Smooth muscle cell (in vitro differentiated cells): ENCODE data around the gene MECP2. TPM values are rescaled to one million over a fixed set of nuclear protein-coding genes. Genes with fewer than 3 reads are reported as not detected.

Experiments
- DNase-seq: peaks from one replicate; lab custom pipeline; 2025; ENCODE audit not compliant: unreplicated experiment; lab: John Stamatoyannopoulos, UW
- H2AFZ ChIP-seq: fragments of 200-600 bp; sonication (generic); 2 replicates; pipeline ENCODE4 v1.6.0; 2016; ENCODE audit warnings: antibody characterized with exemption, low read depth, mild to moderate bottlenecking
- H3F3A ChIP-seq: fragments of 200-600 bp; sonication (generic); 2 replicates; pipeline ENCODE4 v1.6.0; 2017; ENCODE audit warnings: antibody characterized with exemption, low read depth
- H3K27ac ChIP-seq: fragments of 200-600 bp; sonication (generic); 2 replicates; pipeline ENCODE4 v1.5.1; 2016; ENCODE audit warnings: low read depth, mild to moderate bottlenecking
- H3K27me3 ChIP-seq: fragments of 200-600 bp; sonication (generic); 2 replicates; pipeline ENCODE4 v1.6.1; 2016; ENCODE audit warnings: low read depth, mild to moderate bottlenecking
- H3K36me3 ChIP-seq: fragments of 200-600 bp; sonication (generic); 2 replicates; pipeline ENCODE4 v1.5.1; 2016; ENCODE audit warnings: low read depth
- H3K4me1 ChIP-seq: fragments of 200-600 bp; sonication (generic); 2 replicates; pipeline ENCODE4 v1.5.1; 2016; ENCODE audit warnings: low read depth
- H3K4me2 ChIP-seq: fragments of 200-600 bp; sonication (generic); 2 replicates; pipeline ENCODE4 v1.6.0; 2016; ENCODE audit warnings: mild to moderate bottlenecking
- H3K4me3 ChIP-seq: fragments of 200-600 bp; sonication (generic); 2 replicates; pipeline ENCODE4 v1.5.1; 2016; ENCODE audit warnings: mild to moderate bottlenecking
- H3K79me2 ChIP-seq: fragments of 200-600 bp; sonication (generic); 2 replicates; pipeline ENCODE4 v1.6.0; 2016; ENCODE audit warnings: low read depth, mild to moderate bottlenecking
- H3K9ac ChIP-seq: fragments of 200-600 bp; sonication (generic); 2 replicates; pipeline ENCODE4 v1.6.0; 2016; ENCODE audit warnings: low read depth
- H3K9me3 ChIP-seq: fragments of 200-600 bp; sonication (generic); replicated peaks from 2 replicates; pipeline ENCODE4 v1.5.1; 2016; ENCODE audit warnings: low read depth
- H4K20me1 ChIP-seq: fragments of 200-600 bp; sonication (generic); 2 replicates; pipeline ENCODE4 v1.6.0; 2016; ENCODE audit warnings: low read depth
- WGBS: methylation state at CpG from one replicate; pipeline ENCODE4 v1.1.7; 2016; ENCODE audit warnings: low lambda C conversion rate; 5-methylcytosine and 5-hydroxymethylcytosine counted together
- polyA plus RNA-seq: library from polyadenylated mRNA; unstranded; fragments of >200 nt; fragmentation: Nextera tagmentation; extraction: Ambion mirVana; gene quantifications from 2 replicates; pipeline ENCODE4 v1.2.1, GENCODE V29; 2016
- total RNA-seq: library from RNA; depleted of rRNA; stranded (reverse); fragments of >200 nt; gene quantifications from 2 replicates; pipeline ENCODE4 v1.2.3, GENCODE V29; 2014
- TF ChIP-seq, protein P1 (sequence below): fragments of 200-600 bp; sonication (generic); IDR thresholded peaks from 2 replicates; pipeline ENCODE4 v1.5.1; 2017; ENCODE audit warnings: borderline replicate concordance, mild to moderate bottlenecking, antibody characterized with exemption; ENCODE audit not compliant: insufficient read depth, poor library complexity, severe bottlenecking

Gene MECP2
- total and polyA plus RNA-seq, 2 experiments from 2014 or later: 11.9 to 13.1 TPM

DNA sequence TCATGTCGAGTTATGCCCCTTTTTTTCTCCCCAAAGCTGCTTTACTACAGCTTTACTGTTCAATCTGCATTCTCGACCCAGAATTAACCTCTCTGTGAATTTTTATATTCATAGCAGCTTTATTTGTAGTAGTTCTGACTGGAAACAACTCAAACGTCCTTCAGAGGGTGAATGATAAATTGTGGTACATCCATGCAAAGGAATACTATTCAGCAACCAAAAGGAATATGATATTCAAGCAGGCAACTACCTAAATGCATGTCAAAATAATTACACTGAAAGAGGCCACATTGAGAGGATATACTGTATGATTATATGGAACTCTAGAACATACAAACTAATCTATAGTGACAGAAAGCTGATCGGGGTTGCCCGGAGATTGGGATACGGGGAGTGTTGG, 20.0 kb upstream of the MECP2 start:
- no peaks in the 10 kb centered on the region for H3K79me2 ChIP-seq
- H3K4me2 ChIP-seq: no peak overlapping the region
- no peaks in the 10 kb centered on the region for H3K36me3 ChIP-seq
- H3K4me1 ChIP-seq: no peaks in the 10 kb centered on the region
- H2AFZ ChIP-seq: no peak overlapping the region
- H3K4me3 ChIP-seq: no peak overlapping the region
- H4K20me1 ChIP-seq: no peaks in the 10 kb centered on the region
- no peaks in the 10 kb centered on the region for H3K9me3 ChIP-seq
- WGBS: 79% methylated on average over 6 of the region's 6 CpGs
- no peaks in the 10 kb centered on the region for H3K27me3 ChIP-seq
- TF ChIP-seq, protein P1, sequence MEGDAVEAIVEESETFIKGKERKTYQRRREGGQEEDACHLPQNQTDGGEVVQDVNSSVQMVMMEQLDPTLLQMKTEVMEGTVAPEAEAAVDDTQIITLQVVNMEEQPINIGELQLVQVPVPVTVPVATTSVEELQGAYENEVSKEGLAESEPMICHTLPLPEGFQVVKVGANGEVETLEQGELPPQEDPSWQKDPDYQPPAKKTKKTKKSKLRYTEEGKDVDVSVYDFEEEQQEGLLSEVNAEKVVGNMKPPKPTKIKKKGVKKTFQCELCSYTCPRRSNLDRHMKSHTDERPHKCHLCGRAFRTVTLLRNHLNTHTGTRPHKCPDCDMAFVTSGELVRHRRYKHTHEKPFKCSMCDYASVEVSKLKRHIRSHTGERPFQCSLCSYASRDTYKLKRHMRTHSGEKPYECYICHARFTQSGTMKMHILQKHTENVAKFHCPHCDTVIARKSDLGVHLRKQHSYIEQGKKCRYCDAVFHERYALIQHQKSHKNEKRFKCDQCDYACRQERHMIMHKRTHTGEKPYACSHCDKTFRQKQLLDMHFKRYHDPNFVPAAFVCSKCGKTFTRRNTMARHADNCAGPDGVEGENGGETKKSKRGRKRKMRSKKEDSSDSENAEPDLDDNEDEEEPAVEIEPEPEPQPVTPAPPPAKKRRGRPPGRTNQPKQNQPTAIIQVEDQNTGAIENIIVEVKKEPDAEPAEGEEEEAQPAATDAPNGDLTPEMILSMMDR: no peak
- H3K9ac ChIP-seq: no peak overlapping the region
- no peaks in the 10 kb centered on the region for H3F3A ChIP-seq
- H3K27ac ChIP-seq: no peak overlapping the region
- no peak for DNase-seq

DNA sequence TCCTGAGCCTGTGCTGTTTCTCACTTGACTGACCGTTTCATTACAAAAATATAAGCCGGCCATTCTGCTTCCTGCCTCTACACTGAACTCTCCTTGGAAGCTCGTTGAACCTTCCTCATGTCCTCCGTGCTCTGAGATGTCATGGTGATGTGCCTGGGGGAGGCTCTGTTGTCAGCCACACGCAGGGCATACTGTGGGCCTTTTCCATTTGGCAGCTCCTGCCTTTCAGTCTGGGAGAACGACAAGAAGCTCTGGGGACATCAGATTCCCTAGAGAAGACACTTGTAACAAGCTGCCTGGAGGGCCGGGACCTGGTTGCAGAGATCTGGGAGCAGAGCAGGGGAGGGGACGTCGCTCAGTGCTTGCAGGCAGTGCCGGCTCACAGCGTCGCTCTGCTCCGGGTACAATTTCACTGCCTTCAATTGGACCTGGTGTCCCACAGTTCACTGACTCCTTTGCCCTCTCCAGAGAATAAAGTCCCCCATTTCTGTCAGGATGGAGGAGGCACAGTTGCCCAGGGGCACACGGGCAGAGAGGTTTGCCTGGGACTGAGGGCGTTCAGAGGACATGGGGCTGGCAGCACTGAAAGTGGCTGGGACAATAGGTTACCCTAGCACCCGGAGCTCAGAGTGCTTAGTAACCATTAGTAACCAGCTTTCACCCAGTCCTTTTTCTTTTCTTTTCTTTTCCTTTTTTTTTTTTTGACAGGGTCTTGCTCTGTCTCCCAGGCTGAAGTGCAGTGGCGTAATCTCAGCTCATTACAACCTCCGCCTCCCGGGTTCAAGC, 19.1 kb upstream of the MECP2 start:
- Histone ChIP-seq H3F3A (no peaks in the 10 kb centered on the region), H3K36me3 (no peaks in the 10 kb centered on the region), H3K4me3 (no peak overlapping the region), H3K4me2 (no peak overlapping the region), H3K9ac (no peak overlapping the region), H3K9me3 (no peaks in the 10 kb centered on the region), H3K79me2 (no peaks in the 10 kb centered on the region), H3K4me1 (no peaks in the 10 kb centered on the region), H4K20me1 (no peaks in the 10 kb centered on the region), H2AFZ (no peak overlapping the region), H3K27ac (no peak overlapping the region), H3K27me3 (no peaks in the 10 kb centered on the region)
- DNase-seq: no peak
- TF ChIP-seq, protein P1: no peak
- 82% methylated on average over 19 of the region's 19 CpGs for WGBS

DNA sequence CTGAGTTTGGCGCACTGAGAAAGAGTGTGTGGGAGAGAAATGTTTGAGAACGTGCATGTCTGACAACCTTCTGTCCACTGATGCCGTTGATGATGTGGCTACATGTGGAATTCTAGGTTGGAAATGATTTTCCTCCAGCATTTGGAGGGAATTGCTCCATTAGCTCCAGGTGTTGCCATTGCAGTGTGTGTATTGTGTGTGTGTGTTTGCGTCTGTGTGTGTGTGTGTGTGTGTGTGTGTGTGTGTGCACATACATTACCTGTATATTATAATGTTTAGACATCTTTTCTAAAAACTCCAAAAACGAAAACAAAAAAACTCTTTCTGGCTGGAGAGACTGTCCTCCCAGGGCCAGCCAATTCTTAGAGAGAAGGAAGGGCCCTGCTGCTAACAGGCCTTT, 18.2 kb upstream of the MECP2 start:
- no peak for DNase-seq
- Histone ChIP-seq H2AFZ (no peak overlapping the region), H3K4me2 (no peak overlapping the region), H3K36me3 (no peaks in the 10 kb centered on the region), H4K20me1 (no peaks in the 10 kb centered on the region), H3K4me3 (no peak overlapping the region), H3K9me3 (no peaks in the 10 kb centered on the region), H3K9ac (no peak overlapping the region), H3K4me1 (no peaks in the 10 kb centered on the region), H3K27me3 (no peaks in the 10 kb centered on the region), H3F3A (no peaks in the 10 kb centered on the region), H3K27ac (no peak overlapping the region), H3K79me2 (no peaks in the 10 kb centered on the region)
- 89% methylated on average over 5 of the region's 5 CpGs for WGBS
- TF ChIP-seq, protein P1: no peak

DNA sequence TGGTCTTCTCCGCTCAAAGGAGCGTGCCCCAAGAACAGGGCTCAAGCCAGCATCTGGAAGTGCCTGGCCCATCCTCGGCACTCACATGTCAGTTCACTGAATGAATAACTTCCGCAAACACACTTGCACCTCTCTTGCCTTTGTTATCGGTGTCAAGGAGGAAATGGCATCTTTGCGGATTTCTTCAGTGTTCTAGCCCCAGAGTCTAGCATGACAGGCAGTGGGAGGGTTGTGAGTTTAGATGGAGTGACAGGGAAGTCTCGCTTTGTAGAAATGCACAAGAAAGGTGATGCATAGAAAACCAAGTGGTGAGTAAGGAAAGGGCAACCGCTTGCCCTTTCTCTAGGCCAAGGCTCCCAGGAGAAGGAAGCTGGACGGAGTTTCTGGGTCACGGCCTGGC, 17.6 kb upstream of the MECP2 start:
- no peaks in the 10 kb centered on the region for H3K4me1 ChIP-seq
- H3K9me3 ChIP-seq: no peaks in the 10 kb centered on the region
- no peak overlapping the region for H3K4me2 ChIP-seq
- no peak overlapping the region for H3K9ac ChIP-seq
- WGBS: 89% methylated on average over 10 of the region's 10 CpGs
- no peaks in the 10 kb centered on the region for H4K20me1 ChIP-seq
- TF ChIP-seq, protein P1: no peak
- no peaks in the 10 kb centered on the region for H3K36me3 ChIP-seq
- H3K27ac ChIP-seq: no peak overlapping the region
- H3K79me2 ChIP-seq: no peaks in the 10 kb centered on the region
- no peak overlapping the region for H2AFZ ChIP-seq
- no peak for DNase-seq
- no peak overlapping the region for H3K4me3 ChIP-seq
- no peaks in the 10 kb centered on the region for H3K27me3 ChIP-seq
- H3F3A ChIP-seq: no peaks in the 10 kb centered on the region
